ENCODE results near the gene LPO. TPM values are rescaled to one million over a fixed set of nuclear protein-coding genes. Genes with fewer than 3 reads are reported as not detected.
A peak's percentile ranks its signal among the peaks of the same experiment; 100 is the strongest.

Gene LPO
- total and polyA plus RNA-seq, 5 donors from 2014 or later = 0.08 to 0.15 TPM; not detected in 3

GRCh38 chr17:58277802-58278595 lies 39.6 kb downstream of the LPO start:
- Mint-ChIP-seq H3K27ac (no peak overlapping the region), H3K4me1 (peaks cover 0 to 15% (median 2%) of the 10 kb centered on the region in 4 donors), H3K4me3 (no peak overlapping the region), H3K9me3 (no peaks in the 10 kb centered on the region), H3K27me3 (peaks cover 5% of the 10 kb centered on the region), H3K36me3 (no peaks in the 10 kb centered on the region)
- no peaks in the 10 kb centered on the region for H3K9me3 ChIP-seq (ENCODE audit: control insufficient read depth in 2 of 2, low read length in 2 of 2)
- H3K4me1 ChIP-seq (ENCODE audit: control insufficient read depth, insufficient read depth, low read length, poor library complexity, severe bottlenecking) = peaks cover 4% of the 10 kb centered on the region
- no peak overlapping the region for H3K4me3 ChIP-seq (ENCODE audit: low read depth, low read length)
- H3K36me3 ChIP-seq (ENCODE audit: control insufficient read depth, insufficient read depth, low read length) = no peaks in the 10 kb centered on the region
- ATAC-seq (ENCODE audit: low read depth in 2 of 2) (no peak), DNase-seq (no peak)
- no peaks in the 10 kb centered on the region for H3K27me3 ChIP-seq (ENCODE audit: control insufficient read depth, insufficient read depth, low read length)
- no peak overlapping the region for H3K27ac ChIP-seq (ENCODE audit: insufficient read depth, low read length, poor library complexity, severe bottlenecking)

- ATAC-seq (ENCODE audit: low read depth in 2 of 2) = no peak
- Mint-ChIP-seq H3K27ac (no peak overlapping the region), H3K4me1 (peaks cover 0 to 11% (median 2%) of the 10 kb centered on the region in 4 donors), H3K4me3 (no peak overlapping the region), H3K27me3 (peaks cover 5% of the 10 kb centered on the region), H3K9me3 (no peaks in the 10 kb centered on the region), H3K36me3 (no peaks in the 10 kb centered on the region)
- no peaks in the 10 kb centered on the region for H3K9me3 ChIP-seq (ENCODE audit: control insufficient read depth in 2 of 2, low read length in 2 of 2)
- no peak for DNase-seq
- H3K4me1 ChIP-seq (ENCODE audit: control insufficient read depth, insufficient read depth, low read length, poor library complexity, severe bottlenecking) = peaks cover 2% of the 10 kb centered on the region
- no peak overlapping the region for H3K4me3 ChIP-seq (ENCODE audit: low read depth, low read length)
- H3K27me3 ChIP-seq (ENCODE audit: control insufficient read depth, insufficient read depth, low read length) = no peaks in the 10 kb centered on the region
- H3K27ac ChIP-seq (ENCODE audit: insufficient read depth, low read length, poor library complexity, severe bottlenecking) = no peak overlapping the region
- no peaks in the 10 kb centered on the region for H3K36me3 ChIP-seq (ENCODE audit: control insufficient read depth, insufficient read depth, low read length)
These were observed 40.3 kb downstream of the LPO start for GRCh38 chr17:58278661-58279015.

DNA sequence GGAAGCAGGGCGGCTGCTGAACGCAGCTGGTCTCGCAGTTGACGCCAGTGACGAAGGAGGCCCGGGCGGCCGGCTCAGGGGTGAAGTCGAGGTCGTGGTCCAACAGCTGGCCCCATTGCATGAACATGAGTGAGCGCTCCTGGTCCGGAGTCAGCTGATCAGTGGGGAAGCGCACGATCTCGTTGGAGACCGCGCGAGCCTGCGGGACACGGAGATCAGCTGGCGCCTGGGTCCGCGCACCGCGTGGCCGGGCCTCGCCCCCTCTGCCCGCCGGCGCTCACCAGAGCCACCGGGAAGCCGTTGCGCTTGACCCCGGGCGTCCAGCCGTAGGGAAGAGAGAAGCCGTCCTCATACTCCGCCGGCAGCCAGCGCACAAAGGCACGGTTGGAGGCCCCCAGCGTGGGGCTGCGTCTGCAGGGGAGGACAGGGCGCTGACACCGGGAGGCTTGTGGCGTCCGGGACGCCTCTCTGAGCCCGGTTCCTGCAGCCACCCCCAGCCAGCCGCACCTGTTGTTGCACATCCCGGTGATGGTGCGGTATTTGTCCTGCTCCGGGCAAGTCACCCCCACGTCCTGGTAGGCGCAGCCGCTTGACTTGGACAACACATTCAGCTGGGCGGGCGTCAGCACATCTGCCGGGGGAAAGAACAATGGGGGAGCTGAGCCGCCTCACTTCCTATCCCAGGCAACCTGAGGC lies 40.8 kb downstream of the LPO start:
- H3K27me3 Mint-ChIP-seq = peaks cover 5% of the 10 kb centered on the region
- no peaks in the 10 kb centered on the region for H3K36me3 ChIP-seq (ENCODE audit: control insufficient read depth, insufficient read depth, low read length)
- H3K4me3 ChIP-seq (ENCODE audit: low read depth, low read length) = no peak overlapping the region
- H3K27ac ChIP-seq (ENCODE audit: insufficient read depth, low read length, poor library complexity, severe bottlenecking) = no peak overlapping the region
- H3K9me3 ChIP-seq (ENCODE audit: control insufficient read depth in 2 of 2, low read length in 2 of 2) = no peaks in the 10 kb centered on the region
- DNase-seq (no peak), ATAC-seq (ENCODE audit: low read depth in 2 of 2) (no peak)
- H3K9me3 Mint-ChIP-seq = no peaks in the 10 kb centered on the region
- no peaks in the 10 kb centered on the region for H3K27me3 ChIP-seq (ENCODE audit: control insufficient read depth, insufficient read depth, low read length)
- no peak overlapping the region for H3K27ac Mint-ChIP-seq
- no peaks in the 10 kb centered on the region for H3K36me3 Mint-ChIP-seq
- peaks cover 0 to 9% (median 2%) of the 10 kb centered on the region in 4 donors for H3K4me1 Mint-ChIP-seq
- H3K4me3 Mint-ChIP-seq = no peak overlapping the region
- no peaks in the 10 kb centered on the region for H3K4me1 ChIP-seq (ENCODE audit: control insufficient read depth, insufficient read depth, low read length, poor library complexity, severe bottlenecking)

DNA sequence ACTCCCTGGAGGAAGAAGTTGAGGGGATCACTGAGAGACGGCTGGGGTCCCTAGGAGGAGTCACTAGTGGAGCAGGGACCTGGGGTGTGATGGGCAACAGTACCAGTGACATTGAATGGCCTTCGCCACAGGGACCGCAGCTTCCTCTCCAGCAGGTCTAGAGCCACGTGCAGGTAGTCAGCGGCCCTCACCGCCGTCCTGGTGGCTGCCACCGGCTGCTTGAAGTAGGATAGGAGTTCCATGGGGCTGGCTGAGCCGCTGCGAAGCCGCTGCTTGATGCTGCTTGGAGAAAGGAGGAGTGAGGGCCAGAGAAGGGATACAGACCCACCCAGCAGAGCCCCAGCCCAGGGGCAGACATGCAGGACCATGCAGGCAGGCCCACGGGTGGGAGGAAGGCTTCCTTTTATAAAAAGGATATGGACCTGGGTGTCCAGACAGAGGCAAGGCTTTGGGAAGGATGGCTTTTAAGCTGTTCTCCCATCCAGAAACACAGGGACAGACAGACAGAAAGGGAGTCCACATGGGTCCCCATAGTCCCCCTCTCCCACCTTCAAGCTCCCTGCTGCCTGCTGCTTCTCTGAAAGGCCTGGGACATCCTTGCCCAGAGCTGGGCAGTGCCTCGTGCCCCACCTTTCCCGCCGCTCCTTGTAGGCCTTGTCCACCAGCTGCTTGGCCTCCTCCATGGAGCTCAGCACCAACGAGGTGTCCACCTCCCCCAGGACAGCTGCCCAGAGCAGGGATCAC lies 41.5 kb downstream of the LPO start:
- no peak overlapping the region for H3K27ac ChIP-seq (ENCODE audit: insufficient read depth, low read length, poor library complexity, severe bottlenecking)
- DNase-seq (no peak), ATAC-seq (ENCODE audit: low read depth in 2 of 2) (no peak)
- H3K27me3 Mint-ChIP-seq = peaks cover 5% of the 10 kb centered on the region
- H3K36me3 ChIP-seq (ENCODE audit: control insufficient read depth, insufficient read depth, low read length) = no peaks in the 10 kb centered on the region
- H3K4me3 ChIP-seq (ENCODE audit: low read depth, low read length) = no peak overlapping the region
- H3K36me3 Mint-ChIP-seq = no peaks in the 10 kb centered on the region
- H3K9me3 ChIP-seq (ENCODE audit: control insufficient read depth in 2 of 2, low read length in 2 of 2) = no peaks in the 10 kb centered on the region
- peaks cover 0 to 9% (median 2%) of the 10 kb centered on the region in 4 donors for H3K4me1 Mint-ChIP-seq
- no peaks in the 10 kb centered on the region for H3K9me3 Mint-ChIP-seq
- H3K27ac Mint-ChIP-seq = no peak overlapping the region
- no peak overlapping the region for H3K4me3 Mint-ChIP-seq
- no peaks in the 10 kb centered on the region for H3K27me3 ChIP-seq (ENCODE audit: control insufficient read depth, insufficient read depth, low read length)
- H3K4me1 ChIP-seq (ENCODE audit: control insufficient read depth, insufficient read depth, low read length, poor library complexity, severe bottlenecking) = no peaks in the 10 kb centered on the region

- H3K27me3 Mint-ChIP-seq = peaks cover 5% of the 10 kb centered on the region
- no peak within 1 kb of the TSS for H3K4me3 ChIP-seq (ENCODE audit: low read depth, low read length)
- H3K27ac Mint-ChIP-seq = peak within 1 kb of the TSS in 1 of 3 donors; percentile 56
- ATAC-seq (ENCODE audit: low read depth in 2 of 2) (no peak), DNase-seq (no peak)
- H3K36me3 ChIP-seq (ENCODE audit: control insufficient read depth, insufficient read depth, low read length) = no peaks in the 10 kb centered on the region
- H3K4me1 Mint-ChIP-seq = peaks cover 0 to 9% (median 2%) of the 10 kb centered on the region in 4 donors
- H3K27ac ChIP-seq (ENCODE audit: insufficient read depth, low read length, poor library complexity, severe bottlenecking) = no peak within 1 kb of the TSS
- no peaks in the 10 kb centered on the region for H3K9me3 ChIP-seq (ENCODE audit: control insufficient read depth in 2 of 2, low read length in 2 of 2)
- H3K9me3 Mint-ChIP-seq = no peaks in the 10 kb centered on the region
- H3K4me3 Mint-ChIP-seq = no peak within 1 kb of the TSS
- H3K4me1 ChIP-seq (ENCODE audit: control insufficient read depth, insufficient read depth, low read length, poor library complexity, severe bottlenecking) = no peaks in the 10 kb centered on the region
- no peaks in the 10 kb centered on the region for H3K36me3 Mint-ChIP-seq
- no peaks in the 10 kb centered on the region for H3K27me3 ChIP-seq (ENCODE audit: control insufficient read depth, insufficient read depth, low read length)
These were observed 42.3 kb downstream of the LPO start, which contains the start of gene MPO for GRCh38 chr17:58280480-58281217. MPO (minus strand) TSS chr17:58280935; CDS start chr17:58280758, 177 bp downstream.

- no peaks in the 10 kb centered on the region for H3K27me3 ChIP-seq (ENCODE audit: control insufficient read depth, insufficient read depth, low read length)
- no peak overlapping the region for H3K4me3 Mint-ChIP-seq
- H3K4me1 ChIP-seq (ENCODE audit: control insufficient read depth, insufficient read depth, low read length, poor library complexity, severe bottlenecking) = no peaks in the 10 kb centered on the region
- peaks cover 5% of the 10 kb centered on the region for H3K27me3 Mint-ChIP-seq
- no peaks in the 10 kb centered on the region for H3K9me3 Mint-ChIP-seq
- no peaks in the 10 kb centered on the region for H3K36me3 Mint-ChIP-seq
- no peaks in the 10 kb centered on the region for H3K36me3 ChIP-seq (ENCODE audit: control insufficient read depth, insufficient read depth, low read length)
- ATAC-seq (ENCODE audit: low read depth in 2 of 2) = no peak
- H3K27ac ChIP-seq (ENCODE audit: insufficient read depth, low read length, poor library complexity, severe bottlenecking) = no peak overlapping the region
- no peak for DNase-seq
- H3K9me3 ChIP-seq (ENCODE audit: control insufficient read depth in 2 of 2, low read length in 2 of 2) = no peaks in the 10 kb centered on the region
- H3K27ac Mint-ChIP-seq = no peak overlapping the region
- no peak overlapping the region for H3K4me3 ChIP-seq (ENCODE audit: low read depth, low read length)
- H3K4me1 Mint-ChIP-seq = peaks cover 0 to 9% (median 2%) of the 10 kb centered on the region in 4 donors
These were observed 43.2 kb downstream of the LPO start for GRCh38 chr17:58281511-58282011.

DNA sequence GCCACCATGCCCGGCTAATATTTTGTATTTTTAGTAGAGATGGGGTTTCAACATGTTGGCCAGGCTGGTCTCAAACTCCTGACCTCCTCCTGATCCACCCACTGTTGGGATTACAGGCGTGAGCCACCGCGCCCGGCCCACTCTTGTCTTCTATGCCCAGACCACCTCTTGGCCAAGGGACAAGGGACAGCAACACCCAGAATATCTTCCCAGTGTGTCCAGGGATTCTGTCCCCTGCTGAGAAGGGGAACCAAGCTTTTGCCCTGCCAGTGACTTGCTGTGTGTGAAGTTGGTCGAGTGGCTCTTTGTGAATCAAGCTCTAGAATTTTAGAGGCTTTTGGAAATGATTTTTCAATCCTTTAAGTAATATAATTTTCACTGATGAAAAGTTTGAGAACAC lies 44.1 kb downstream of the LPO start:
- ATAC-seq (ENCODE audit: low read depth in 2 of 2) = no peak
- no peak for DNase-seq
- H3K27ac Mint-ChIP-seq = no peak overlapping the region

More for the DNA sequence above, 44.1 kb downstream of the LPO start:
- Histone ChIP-seq H3K9me3 (ENCODE audit: control insufficient read depth in 2 of 2, low read length in 2 of 2) (no peaks in the 10 kb centered on the region), H3K27ac (ENCODE audit: insufficient read depth, low read length, poor library complexity, severe bottlenecking) (no peak overlapping the region), H3K4me1 (ENCODE audit: control insufficient read depth, insufficient read depth, low read length, poor library complexity, severe bottlenecking) (no peaks in the 10 kb centered on the region), H3K36me3 (ENCODE audit: control insufficient read depth, insufficient read depth, low read length) (no peaks in the 10 kb centered on the region), H3K27me3 (ENCODE audit: control insufficient read depth, insufficient read depth, low read length) (no peaks in the 10 kb centered on the region), H3K4me3 (ENCODE audit: low read depth, low read length) (no peak overlapping the region)
- no peak overlapping the region for H3K4me3 Mint-ChIP-seq
- H3K4me1 Mint-ChIP-seq = peaks cover 0 to 9% (median 3%) of the 10 kb centered on the region in 4 donors
- H3K27me3 Mint-ChIP-seq = peaks cover 10% of the 10 kb centered on the region
- H3K36me3 Mint-ChIP-seq = no peaks in the 10 kb centered on the region
- no peaks in the 10 kb centered on the region for H3K9me3 Mint-ChIP-seq
